Measurements from ENCODE around the gene AUTS2. TPM values are rescaled to one million over a fixed set of nuclear protein-coding genes. Genes with fewer than 3 reads are reported as not detected.

The AUTS2 gene
- total RNA-seq, 1 experiment from 2014 or later, result 2.5 TPM

- ATAC-seq (no peak), DNase-seq (ENCODE audit: low read depth, low spot score) (peak; percentile 33)
- no peak for TF ChIP-seq SIN3A (IDR thresholded peaks at IDR 0.05; ENCODE audit: borderline replicate concordance, insufficient read depth, low read depth, low read length)
- TF ChIP-seq CTCF (IDR thresholded peaks at IDR 0.05), result peak; percentile 80; the same call in 1 of the 2 replicates
- intact Hi-C loops (cut with micrococcal nuclease; ENCODE audit: unreplicated experiment) (loop anchor here (10.0 kb wide), 1 partner anchor 104 kb away; no protein-coding TSS in a partner anchor), in situ Hi-C loops (cut with HindIII; ENCODE audit: low pct_unique_long_range_greater_than_20kb, low sequenced_read_pairs) (no loop called here)
- H3K36me3 ChIP-seq (ENCODE audit: control insufficient read depth, insufficient read depth, low read length), result no peaks in the 10 kb centered on the region
- H3K4me3 ChIP-seq (ENCODE audit: low read depth in 2 of 2, low read length in 2 of 2), result no peak overlapping the region
- BruUV-seq (replicated peaks), result no TSS peak
- H3K9me3 ChIP-seq (ENCODE audit: control insufficient read depth, insufficient read depth, low read depth, low read length), result no peaks in the 10 kb centered on the region
- no peaks in the 10 kb centered on the region for H3K4me1 ChIP-seq (ENCODE audit: control insufficient read depth, insufficient read depth, low read length)
- H3K27ac ChIP-seq (ENCODE audit: low read length), result no peak overlapping the region
- ChIA-PET POLR2A (no interaction called here), CTCF (no interaction called here)
- H3K27me3 ChIP-seq (ENCODE audit: control insufficient read depth, insufficient read depth, low read length), result peaks cover 23% of the 10 kb centered on the region
Measured at GRCh38 chr7:70698219-70698832, 1100.1 kb downstream of the AUTS2 start.

GRCh38 chr7:70699271-70699670 is 1101.0 kb downstream of the AUTS2 start:
- CTCF ChIA-PET, result no interaction called here
- in situ Hi-C loops (cut with HindIII; ENCODE audit: low pct_unique_long_range_greater_than_20kb, low sequenced_read_pairs), result no loop called here
- Histone ChIP-seq H3K4me1 (ENCODE audit: control insufficient read depth, insufficient read depth, low read length) (no peaks in the 10 kb centered on the region), H3K9me3 (ENCODE audit: control insufficient read depth, insufficient read depth, low read depth, low read length) (no peaks in the 10 kb centered on the region), H3K36me3 (ENCODE audit: control insufficient read depth, insufficient read depth, low read length) (no peaks in the 10 kb centered on the region), H3K27me3 (ENCODE audit: control insufficient read depth, insufficient read depth, low read length) (peaks cover 23% of the 10 kb centered on the region), H3K27ac (ENCODE audit: low read length) (no peak overlapping the region), H3K4me3 (ENCODE audit: low read depth in 2 of 2, low read length in 2 of 2) (no peak overlapping the region)
- TF ChIP-seq POLR2AphosphoS5 (IDR thresholded peaks at IDR 0.05; ENCODE audit: low read depth, low read length), result no peak
- TF ChIP-seq TCF7L2 (IDR thresholded peaks at IDR 0.05; ENCODE audit: low read depth, low read length), result no peak
- no peak for TF ChIP-seq CTCF (IDR thresholded peaks at IDR 0.05)
- TF ChIP-seq SIN3A (IDR thresholded peaks at IDR 0.05; ENCODE audit: borderline replicate concordance, insufficient read depth, low read depth, low read length), result no peak
- no peak for TF ChIP-seq REST (IDR thresholded peaks at IDR 0.05; ENCODE audit: insufficient read depth in 1 of 2, low read depth in 2 of 2, low read length in 1 of 2)
- intact Hi-C loops (cut with micrococcal nuclease; ENCODE audit: unreplicated experiment), result loop anchor here (10.0 kb wide), 1 partner anchor 104 kb away; no protein-coding TSS in a partner anchor
- DNase-seq (ENCODE audit: low read depth, low spot score) (no peak), ATAC-seq (no peak)
- POLR2A ChIA-PET, result no interaction called here
- BruUV-seq (replicated peaks), result no TSS peak

Data from Panc1 (cell line).